HG03520 (cell line): Measurements from ENCODE around the gene PDE9A.
"Not testable (repeated sequence)": the region's sequence is repeated elsewhere in the genome, so short reads cannot be mapped to it uniquely, and the experiment has no call there.

Experiments used
- ATAC-seq: cut with Tn5 transposase; IDR thresholded peaks from one replicate; pipeline ENCODE4 v1.9.1; 2021; ENCODE audit warnings: mild to moderate bottlenecking, moderate library complexity; ENCODE audit not compliant: unreplicated experiment

The PDE9A gene

DNA sequence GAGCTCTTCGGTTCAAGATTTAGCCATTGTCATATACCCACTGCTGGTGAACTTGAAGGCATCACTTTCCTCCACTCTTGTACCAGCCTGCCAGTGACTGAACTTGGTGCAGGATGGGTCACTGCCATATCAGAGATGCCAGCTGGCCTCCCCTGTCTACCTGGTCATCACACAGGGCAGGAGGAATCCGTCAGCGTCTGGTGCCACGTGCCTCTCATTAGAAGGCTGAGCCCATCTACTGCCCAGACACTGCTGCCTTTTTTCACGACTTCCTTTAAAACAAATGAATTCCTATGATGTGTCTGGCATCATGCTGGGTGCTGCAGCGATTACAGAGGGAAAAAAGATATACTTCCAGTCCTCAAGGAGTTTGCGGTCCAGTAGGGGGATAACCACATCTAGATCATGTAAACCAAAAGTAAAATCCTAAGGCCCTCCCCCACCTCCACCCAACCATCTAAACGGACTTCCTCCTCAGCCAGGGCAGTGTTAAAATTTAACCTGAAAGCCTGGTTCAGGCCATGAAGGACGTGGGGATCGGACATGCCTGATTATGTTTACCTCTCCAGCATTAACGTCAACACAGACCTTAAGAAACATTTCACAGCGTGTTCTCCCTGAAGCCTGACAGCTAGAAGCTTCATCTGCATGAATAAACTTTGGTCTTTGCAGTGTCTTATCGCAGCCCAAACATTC, 29.2 kb upstream of the PDE9A start:
- ATAC-seq: no peak

DNA sequence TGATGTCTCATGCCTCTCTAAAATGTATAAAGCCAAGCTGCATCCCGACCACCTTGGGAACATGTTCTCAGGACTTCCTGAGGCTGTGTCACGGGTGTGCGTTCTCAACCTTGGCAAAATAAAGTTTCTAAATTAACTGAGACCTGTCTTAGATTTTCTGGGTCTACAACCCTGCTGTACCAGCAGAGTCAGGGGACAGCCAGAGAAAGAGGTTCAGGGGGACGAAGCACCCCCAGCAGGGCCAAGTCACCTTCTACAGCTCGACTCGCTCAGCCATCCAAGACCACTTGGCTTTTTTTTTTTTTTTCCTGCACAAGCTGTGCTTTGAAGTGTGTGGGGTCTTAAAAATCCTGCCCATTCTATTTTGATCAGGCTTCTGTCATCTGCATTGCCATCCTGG, 28.5 kb upstream of the PDE9A start:
- no peak for ATAC-seq

DNA sequence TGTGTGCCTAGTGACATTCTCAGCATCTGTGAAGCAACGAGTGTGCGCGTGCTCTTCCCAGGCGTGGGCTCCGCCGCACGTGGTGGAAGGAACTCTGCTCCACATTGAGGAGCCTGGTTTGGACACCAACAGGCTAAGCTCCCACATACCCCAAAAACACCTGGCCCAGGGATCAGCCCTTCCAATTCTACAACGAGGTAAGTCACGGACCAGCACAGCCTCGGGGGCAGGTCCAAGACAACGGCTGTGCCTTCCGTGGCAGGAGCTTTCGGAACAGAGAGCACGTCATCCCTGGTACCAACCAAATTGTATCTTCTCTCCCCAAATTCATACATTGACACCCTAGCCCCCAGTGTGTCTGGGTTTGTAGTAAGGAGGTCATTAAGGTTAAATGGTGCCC, 27.2 kb upstream of the PDE9A start:
- no peak for ATAC-seq

DNA sequence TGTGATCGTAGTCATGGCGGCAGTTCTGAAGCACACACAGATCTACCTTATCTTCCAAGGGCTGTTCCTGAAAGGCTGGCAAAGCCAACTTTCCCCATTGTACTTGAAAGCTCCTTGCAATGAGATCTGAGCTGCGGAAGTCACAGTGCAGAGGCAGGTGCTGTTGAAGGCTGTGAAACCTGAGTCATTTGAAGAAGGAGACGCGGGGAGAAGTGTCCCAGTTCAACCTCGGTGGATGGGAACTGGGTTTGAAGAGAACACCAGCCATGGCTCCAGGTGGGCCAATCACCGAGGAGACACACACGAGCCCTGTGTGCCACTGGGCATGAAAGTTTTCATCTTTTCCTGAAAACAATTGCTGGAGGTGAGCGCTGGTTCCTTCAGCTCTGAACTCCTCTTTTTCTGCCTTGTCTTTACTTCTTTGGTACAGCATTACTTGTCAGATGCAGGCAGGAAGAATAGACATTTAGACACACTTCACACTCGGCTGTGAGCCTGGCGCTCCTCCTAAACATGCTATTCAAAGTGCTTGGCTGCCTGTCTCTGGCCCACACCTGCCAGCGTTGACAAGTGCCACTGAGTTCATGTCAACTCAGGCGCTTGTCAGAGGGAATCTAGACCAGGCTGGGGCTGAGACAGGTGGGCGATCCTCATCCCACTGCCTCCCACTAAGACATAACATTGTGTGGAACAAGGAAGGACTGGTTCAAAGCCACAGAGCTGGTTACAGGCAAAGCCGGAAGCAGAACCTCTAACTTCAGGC, 25.7 kb upstream of the PDE9A start:
- ATAC-seq: no peak

DNA sequence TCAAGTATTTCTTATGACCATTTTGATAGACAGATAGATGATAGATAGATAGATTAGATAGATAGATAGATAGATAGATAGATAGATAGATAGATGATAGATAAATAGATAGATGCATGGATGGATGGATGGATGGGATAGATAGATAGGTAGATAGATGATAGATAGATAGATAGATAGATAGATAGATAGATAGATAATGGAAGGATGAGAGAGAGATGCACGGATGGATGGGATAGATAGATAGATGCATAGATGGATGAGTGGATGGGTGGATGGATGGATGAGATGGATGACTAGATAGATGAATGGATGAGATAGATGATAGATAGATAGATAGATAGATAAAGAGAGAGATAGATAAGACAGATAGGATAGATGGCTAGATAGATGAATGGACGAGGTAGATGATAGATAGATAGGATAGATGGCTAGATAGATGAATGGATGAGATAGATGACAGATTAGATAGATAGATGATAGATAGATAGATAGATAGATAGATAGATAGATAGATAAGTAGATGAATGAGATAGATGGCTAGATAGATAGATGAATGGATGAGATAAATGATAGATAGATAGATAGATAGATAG, 24.9 kb upstream of the PDE9A start:
- not testable (repeated sequence) for ATAC-seq

DNA sequence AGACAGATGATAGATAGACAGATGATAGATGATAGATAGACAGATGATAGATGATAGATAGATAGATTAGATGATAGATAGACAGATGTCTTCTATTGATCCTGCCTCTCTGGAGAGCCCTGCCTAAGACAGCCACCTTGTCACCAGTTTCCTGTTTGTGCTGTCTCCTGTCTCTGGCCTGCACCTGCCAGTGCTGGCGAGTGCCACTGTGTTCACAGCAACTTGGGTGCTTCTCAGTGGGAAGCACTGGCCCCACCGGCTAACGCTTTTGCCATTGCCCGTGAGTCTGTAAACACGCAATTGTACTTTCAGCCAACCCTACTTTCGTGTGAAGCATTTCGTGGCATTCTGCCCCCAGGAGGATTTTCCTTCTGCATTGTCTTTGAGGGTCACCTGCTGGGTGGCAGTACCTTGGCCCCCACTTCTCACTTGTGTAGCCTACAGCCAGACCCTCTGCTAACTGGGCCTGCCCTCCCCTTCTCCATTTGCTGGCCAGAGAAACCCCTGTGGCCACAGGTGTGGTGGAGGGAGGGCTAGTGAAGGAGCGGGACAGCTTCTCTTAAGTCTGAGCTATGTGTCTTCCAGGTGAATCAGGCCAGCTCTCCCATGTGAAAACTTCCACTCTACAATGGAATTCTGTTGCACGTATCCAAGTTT, 23.4 kb upstream of the PDE9A start:
- no peak for ATAC-seq

DNA sequence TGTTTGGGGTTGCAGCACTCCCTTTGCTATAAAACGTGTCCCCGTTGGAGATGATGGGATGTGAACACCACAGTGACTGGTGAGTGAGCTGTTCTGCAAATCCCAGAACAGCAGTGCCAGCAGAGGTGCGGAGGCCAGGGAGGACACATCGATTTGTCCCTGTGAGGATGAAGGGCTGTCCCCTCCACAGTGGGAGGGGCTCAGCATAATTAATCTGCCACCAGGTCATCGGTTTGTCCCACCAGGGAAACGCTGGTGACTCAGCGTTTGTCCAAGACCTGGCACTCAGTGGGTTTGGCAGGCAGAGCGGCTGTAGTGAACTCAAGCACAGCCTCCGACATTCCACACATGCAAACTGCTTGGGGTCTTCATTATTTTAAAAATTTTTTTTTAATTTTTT, 22.8 kb upstream of the PDE9A start:
- no peak for ATAC-seq

DNA sequence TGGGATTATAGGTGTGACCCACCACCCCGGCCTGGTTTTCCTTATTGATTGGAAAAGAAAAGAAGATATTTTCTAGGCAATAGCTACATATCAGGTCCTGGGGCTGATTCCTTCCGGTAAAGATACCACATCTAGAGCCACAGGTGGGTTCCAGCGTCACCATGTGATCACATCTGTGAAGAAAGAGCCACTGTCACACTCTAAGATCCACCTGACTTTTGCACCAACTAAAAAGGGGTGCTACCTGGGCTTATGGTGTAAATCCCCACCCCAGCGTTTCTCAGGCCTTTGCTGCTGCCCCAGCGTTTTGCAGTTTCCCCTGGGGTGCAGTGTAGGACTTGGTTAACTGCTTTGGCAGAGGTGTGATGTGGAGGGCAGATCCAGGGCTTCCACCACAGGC, 22.3 kb upstream of the PDE9A start:
- no peak for ATAC-seq

DNA sequence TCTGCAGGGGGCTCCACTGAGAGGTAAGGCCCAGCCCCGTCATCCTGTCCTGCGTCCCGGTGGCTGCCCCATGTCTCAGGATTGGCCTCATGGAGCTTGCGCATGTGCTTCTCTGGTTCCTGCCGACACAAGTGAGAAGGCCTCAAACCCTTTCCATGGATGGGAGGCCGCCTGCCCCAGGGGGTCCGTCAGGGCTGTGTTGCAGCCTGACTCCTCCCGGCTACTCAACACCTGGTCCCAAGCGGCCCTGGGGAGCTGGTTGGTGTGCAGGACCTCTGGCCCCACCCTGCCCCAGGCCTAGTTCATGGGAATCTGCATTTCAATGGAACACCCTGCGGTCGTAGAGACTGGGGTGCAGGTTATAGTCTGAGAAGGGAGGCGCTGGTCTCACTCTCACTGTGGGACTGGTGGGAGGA, 21.1 kb upstream of the PDE9A start:
- ATAC-seq: no peak

DNA sequence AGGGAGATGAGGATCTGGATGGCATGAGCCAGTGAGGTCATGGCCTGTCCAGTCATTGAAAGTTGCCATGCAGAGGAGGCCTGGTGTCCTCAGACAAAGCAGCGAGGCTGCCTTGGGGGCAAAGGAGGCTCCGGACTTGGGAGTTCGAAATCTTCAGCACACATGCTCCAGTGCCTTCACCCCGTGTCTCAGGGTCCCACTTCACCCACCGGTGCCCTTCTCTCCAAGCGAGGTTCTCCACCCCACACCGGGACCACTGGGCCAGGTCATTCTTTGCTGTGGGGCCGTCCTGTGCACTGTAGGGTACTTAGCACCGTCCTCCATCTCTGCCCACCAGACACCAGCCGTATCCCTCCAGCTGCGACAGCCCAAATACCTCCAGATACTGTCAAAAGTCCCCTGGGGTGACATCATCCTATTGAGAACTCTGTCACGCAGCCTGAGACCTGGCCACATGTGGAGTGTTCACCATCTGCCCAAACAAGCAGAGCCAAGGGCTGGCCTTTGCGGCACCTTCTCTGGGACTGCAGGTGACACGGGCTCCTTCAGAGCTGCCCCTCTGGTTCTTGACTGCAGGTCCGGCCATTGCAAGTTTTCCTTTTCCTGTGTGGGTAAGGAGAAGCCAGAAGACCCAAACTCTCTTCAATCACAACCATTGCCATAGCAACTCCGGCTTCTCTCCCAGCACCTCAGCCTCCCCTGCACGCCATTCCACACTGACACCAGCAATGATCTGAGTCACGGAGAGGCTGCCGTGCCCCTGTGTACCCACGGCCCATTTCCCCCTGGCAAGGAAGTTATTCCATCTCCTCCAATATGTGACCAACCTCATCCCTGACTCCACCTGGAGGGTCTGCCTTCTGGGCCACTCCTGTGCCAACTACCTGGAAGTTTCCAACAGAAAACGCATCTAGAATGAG, 20.4 kb upstream of the PDE9A start:
- ATAC-seq: no peak

DNA sequence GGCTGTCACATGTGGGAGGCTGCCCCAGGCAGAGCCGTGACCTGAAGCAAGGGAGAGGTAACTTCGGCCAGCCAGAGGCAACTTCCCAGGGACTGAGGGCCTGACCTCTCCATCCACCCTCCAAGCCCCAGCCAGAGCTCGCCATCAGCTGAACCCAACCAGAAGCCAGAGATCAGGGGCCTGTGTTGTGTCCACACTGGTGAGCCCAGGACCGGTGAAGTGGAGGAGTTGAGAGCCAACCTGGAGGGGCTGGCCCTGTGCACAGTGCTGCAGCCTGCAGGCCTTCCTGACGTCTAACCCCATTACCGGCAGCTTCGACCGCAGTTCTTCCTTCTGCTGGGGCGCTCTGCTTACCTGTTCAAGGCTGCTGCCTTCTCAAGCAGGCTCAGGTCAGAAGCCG, 19.6 kb upstream of the PDE9A start:
- ATAC-seq: no peak

DNA sequence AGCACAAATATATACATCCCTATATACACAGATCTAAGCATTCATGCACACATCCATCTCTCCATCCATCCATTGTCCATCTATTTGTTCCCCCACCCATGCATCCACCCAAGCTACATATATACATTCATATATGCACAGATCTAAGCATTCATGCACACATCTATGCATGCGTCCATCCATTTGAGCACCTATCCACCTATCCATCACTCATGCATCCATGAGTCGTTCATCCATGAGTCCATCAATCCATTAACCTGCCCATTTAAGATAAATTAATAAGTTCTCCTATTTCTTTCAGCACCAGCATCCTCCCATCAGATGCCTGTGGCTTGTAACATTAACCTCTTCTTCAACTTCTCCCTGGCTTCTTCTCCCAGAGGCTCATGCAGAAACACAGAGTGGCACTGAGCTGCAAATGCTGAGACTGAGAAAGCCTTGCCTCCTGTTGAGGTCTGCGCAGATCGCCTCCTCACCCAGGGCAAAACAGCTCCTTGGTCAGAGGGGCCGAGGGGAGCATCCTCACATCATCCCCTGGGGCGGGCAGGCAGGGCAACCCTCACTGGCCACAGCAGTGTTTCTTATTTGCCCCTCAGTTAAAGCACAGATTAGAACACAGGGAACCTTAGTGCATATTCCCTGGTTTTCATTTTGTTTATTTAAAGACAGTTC, 17.4 kb upstream of the PDE9A start:
- no peak for ATAC-seq

DNA sequence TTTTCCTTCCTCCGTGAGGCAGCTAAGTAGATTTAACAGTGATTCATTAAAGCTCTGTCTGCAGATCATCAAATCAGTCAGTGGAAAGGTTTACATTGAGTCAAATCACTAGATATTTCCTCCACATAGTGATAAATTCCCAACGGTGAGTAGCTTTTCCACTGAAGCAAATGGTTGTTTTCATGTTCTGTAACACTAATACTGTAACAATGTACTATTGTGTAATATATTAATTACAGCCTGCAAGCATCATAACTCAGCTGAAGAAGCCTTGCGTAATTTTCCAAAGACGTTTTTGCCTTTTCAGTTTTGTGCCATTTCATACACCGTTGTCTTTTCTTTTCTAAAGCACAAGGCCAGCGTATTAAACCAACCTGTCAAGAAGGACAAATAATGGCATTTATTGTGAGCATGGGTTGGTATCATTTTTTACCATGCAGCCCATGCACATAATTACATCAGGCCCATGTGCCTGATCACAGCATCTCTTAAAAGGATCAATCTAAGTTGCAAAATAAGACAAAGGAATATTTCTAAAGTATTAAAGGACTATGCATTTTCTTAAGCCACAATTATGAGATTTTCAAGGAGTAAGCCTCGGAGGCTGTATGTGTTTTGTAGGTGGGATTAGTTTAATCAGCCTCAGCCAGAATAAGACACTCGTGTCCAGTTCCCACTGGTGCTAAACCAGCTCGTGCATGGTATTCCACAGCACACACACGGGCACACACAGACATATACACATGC, 16.7 kb upstream of the PDE9A start:
- ATAC-seq: no peak

DNA sequence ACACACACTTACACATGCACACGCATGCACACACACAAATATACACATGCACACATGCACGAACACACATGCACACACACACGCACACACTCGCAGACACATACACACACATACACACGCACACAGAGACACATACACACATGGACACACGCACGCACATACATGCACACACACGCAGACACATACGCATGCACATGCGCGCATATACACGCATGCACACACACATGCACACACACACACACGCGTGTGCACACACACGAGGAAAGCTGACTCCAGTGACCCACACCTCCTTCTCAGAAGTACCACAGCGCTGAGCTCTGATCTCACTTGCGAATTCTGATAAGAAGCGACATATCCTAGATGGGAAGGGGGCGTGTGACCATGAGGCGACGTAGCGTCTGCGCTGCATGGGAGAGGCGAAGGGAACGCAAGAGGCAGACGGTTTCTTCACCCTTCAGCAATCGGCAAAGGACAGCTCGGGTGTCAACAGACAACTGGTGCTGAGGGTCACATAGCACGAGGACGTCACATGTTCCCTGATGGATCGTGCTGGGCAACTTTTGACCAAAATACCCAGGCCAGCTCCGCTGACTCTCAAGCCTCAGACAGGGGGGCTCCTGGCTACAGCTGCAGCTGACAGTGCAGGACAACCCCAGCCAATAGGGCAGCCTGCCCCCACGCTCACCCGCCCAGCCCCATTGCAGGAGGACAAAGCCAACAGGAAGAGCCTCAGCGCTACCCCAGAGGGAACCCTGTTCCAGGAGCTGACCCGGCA, 16.0 kb upstream of the PDE9A start:
- no peak for ATAC-seq

DNA sequence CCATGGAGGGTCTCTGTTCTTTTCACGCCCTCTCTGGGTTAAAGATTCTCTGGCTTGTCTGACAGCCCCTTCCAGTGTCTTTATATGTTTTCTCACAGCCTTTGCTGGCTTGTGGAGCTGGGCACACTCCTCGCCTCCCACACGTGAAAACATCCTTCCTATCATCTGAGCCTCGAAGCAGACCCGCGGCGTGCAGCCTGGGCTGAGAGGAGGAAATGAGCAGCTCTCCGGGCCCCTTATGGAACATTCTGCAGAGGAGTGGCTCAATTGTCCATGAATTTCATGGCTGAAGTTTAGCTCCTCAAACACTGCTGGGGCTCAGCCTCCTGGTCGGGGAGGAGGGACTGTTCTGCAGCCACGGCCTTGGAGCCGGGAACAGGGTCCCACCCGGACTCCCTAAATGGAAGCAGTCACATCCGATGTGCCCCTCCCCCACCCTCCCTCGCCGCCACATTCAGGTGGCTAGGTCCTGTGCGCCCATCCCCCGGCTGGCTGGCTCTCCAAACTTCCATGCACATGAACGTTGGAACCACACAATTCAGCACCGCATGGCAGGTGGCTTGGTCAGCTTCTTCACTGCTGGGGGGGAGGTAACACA, 15.1 kb upstream of the PDE9A start:
- ATAC-seq: no peak

DNA sequence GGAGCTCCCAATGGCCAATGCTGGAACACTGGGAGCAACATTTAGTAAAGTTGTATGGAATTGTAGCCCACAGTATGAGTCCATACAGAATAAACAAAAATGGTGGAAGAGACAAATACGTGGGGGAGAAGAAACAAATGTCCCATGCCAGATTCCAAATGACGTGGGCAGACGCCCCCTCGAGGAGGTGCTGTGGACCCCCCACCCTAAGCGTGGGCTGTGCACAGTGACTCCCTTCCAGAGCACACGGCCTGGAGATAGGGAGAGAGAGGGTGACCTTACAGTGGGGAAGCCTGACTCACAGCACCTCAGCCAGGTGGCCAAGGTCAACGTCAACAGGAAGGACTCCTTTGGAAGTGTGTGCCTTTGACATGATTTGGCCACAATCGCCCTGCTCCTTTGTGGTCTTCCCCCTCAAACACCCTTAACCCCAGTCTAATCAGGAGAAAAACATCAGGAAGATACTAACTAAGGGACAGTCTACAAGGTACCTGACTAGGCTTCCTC, 13.7 kb upstream of the PDE9A start:
- ATAC-seq: no peak

DNA sequence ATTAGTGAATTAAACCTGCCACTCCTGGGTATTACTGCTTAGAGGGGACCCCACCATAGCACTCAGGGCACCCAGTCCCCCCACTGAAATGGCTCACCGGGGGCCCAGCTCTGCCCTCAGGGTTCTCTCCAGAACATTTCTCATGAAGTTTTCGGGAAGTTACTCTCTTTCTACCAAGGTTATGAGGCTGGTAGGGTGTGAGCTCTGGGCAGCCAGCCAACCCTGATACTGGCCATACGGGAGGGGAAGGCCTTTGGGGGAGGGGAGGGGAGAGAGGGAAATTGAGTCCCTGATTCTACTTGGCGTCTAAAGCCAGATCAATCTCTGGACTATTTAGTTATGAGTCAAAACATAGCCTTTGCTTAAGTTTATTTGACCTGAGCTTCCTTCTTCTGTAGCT, 12.9 kb upstream of the PDE9A start:
- ATAC-seq: no peak
